HG03460 (cell line): ENCODE measurements around the gene A4GNT.
"Not testable (repeated sequence)": the region's sequence is repeated elsewhere in the genome, so short reads cannot be mapped to it uniquely, and the experiment has no call there.

Source experiments
- ATAC-seq: cut with Tn5 transposase; IDR thresholded peaks from one replicate; pipeline ENCODE4 v1.9.1; 2021; ENCODE audit not compliant: unreplicated experiment

The A4GNT gene

DNA sequence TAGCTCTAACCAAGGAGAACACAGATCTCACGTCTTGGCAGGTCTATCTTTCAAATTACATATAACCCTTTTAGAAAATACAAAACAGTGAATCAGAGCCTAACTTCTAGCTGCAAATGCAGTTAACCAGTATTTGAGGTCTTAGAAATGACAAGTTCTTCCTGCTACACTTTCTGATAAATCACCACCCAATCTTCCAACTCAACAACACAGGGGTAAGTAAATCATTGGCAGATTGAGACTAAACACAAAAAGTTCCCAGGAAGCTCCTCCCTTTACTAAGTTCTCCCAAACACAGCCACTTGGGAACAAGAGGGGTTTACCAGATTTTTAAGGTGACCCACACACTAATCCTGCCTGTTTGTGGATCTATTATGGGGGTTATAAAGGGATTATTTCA lies at the start of gene A4GNT:
Gene A4GNT (minus strand): TSS at position 152 of the 400 bp plus-strand sequence. CDS start 1,134 bp downstream, outside the sequence.
- no peak for ATAC-seq

DNA sequence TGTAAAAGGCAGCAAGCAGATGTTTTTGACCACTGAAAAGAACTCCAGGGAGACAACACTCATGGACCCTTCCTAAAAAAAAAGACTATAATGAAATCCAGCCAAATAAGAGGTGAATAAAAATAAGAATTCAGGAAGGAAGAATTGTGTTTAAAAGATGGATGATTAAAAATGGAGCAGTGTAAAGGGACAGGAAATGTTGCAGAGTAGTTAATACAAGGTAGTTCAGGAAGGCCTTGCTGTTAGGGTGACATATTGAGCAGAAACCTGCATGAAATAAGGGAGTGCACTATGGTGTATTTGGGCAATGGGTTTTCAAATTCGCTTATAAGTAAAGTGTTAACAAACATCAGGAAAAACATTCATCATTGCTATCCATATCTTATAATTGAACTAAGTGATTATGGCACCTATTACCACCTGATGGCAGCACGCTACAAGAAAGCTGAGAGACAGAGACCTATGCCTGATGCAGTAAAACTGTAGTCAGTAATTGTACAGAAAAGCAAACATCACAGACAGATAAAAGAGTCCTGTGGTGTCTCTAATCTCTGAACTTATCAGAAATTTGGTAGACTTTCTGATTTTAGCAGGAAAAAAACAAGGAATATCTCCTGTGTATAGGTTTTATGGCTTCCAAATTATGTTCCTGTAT lies 48.3 kb upstream of the A4GNT start:
- peak; percentile 75 for ATAC-seq

DNA sequence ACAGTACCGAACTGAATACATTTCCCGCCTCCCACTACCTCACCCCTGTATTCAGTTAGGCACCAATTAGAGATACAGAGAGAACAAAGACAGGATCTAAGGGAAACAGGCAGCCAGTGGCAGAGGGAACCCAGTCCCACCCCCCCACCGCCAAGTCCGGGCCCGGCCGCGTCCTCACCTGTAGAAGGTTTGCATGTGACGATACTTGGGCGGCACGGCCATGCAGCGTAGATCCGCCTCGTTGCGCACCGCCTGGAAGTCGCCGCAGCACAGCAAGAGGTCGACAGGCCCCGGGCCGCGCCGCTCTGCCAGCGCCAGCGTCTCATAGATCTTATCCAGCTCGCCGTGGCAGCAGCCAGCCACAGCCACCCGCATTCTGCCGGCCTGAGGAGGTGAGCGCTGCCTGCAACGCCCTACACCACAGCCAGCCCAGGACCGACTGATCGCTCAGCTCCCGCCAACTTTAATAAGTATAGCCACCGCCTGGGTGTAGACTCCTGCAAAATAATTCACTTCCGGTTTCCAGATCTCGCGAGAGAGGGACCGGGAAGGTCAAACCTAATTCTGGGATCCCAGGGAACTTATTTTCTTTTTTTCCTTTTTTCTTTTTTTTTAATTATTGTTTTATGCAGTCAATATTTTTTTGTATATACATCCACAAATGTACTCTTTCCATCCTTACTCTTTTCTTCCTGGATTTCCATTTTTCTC lies 42.4 kb upstream of the A4GNT start, which contains the start of gene DBR1:
Gene DBR1 (minus strand): TSS at position 501 of the 711 bp plus-strand sequence. CDS start 126 bp downstream, at position 375.
- ATAC-seq = peak; percentile 92

DNA sequence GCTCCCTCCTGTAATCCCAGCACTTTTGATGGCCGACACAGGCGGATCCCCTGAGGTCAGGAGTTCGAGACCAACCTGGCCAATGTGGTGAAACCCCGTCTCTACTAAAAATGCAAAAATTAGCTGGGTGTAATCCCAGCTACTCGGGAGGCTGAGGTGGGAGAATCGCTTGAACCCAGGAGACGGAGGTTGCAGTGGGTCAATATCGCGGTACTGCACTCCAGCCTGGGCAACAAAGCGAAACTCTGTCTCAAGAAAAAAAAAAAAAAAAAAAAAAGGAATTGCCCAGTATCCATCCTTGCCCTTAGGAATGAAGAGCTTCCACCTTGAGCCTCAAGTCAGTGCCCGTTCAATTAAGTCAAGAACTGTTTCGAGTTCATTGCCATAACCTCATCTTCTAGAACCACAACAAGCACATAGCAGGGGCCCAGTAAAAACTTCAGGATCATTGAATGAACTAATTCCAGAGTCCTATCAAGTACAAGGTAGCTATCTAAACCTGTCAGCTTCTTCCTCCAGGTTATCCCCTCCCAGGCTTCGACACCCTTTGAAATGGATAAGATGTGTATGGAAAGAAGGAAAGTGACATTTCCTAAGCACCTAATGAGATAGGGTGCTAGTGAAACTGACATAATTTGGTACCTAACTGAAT lies 41.7 kb upstream of the A4GNT start:
- ATAC-seq = no peak

DNA sequence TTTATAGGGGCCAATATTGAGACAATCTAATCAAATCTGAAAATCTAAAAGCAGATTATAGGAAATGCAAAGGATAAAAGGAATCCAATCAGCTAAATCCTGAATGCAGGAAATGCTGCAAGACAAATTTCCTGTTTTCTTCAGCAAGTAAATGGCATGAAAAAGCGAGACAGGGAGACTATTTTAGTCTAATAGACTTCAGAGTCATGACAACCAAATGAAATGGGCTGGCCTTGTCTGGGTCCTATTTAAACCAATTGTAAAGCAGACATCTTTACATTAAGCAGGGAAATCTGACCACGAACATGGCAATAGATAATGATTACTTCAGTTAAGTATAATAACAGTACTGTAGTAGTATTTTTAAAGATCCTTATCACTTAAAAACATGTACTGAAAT lies 40.4 kb upstream of the A4GNT start:
- no peak for ATAC-seq

- no peak for ATAC-seq
Measured at GRCh38 chr3:138165061-138165460, 32.9 kb upstream of the A4GNT start.

DNA sequence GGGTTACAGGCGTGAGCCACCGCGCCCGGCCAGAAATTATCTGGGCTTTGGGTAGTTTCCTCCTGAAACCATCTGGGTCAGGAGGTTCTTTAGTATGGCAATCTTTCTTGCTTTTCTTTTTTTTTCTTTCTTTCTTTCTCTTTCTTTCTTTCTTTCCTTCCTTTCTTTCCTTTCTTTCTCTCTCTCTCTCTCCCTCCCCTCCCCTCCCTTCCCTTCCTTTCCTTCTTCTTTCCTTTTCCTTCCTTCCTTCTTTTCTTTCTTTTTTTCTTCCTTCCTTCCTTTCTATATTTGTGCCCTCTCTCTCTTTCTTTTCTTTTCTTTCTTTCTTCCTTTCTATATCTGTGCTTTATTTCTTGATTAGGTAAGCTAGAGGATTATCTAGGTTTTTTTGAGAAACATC lies 25.6 kb upstream of the A4GNT start:
- ATAC-seq = no peak

- no peak for ATAC-seq
Measured at GRCh38 chr3:138154534-138154933, 22.3 kb upstream of the A4GNT start.

DNA sequence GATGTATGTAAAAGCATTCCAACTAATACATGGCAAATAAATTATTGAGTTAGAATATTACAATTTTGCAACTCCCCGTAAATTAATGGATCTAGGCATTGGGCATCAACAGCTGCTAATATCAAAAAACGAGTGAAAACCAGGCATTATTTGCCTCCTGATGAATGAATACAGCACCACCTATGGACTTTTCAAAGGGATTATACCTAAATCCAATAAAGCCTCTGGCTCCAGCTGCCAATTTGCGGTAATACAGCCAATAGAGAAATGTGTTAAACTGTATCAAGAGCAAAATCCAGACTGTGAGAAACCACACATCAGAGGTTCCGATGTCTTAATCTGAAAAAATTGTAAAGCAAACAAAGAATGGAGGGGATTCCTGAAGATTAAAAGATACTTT lies 16.3 kb upstream of the A4GNT start:
- no peak for ATAC-seq

DNA sequence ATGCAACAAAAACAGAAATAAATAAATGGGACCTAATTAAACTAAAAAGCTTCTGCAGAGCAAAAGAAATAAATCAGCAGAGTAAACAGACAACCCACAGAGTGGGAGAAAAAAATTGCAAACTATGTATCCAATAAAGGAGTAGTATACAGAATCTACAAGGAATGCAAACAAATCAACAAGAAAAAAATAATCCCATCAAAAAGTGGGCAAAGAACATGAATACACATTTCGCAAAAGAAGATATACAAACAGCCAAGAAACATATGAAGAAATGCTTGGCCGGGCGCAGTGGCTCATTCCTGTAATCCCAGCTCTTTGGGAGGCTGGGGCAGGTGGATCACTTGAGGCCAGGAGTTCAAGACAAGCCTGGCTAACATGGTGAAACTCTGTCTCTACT lies 10.0 kb upstream of the A4GNT start:
- ATAC-seq = not testable (repeated sequence)

- no peak for ATAC-seq
Measured at GRCh38 chr3:138140940-138141339, 8.8 kb upstream of the A4GNT start.

GRCh38 chr3:138139691-138140090 lies 7.5 kb upstream of the A4GNT start:
- no peak for ATAC-seq

GRCh38 chr3:138137861-138138260 lies 5.7 kb upstream of the A4GNT start:
- ATAC-seq = no peak

GRCh38 chr3:138136201-138136600 lies 4.0 kb upstream of the A4GNT start:
- no peak for ATAC-seq

- ATAC-seq = no peak
Measured at GRCh38 chr3:138135833-138136194, 3.6 kb upstream of the A4GNT start.

DNA sequence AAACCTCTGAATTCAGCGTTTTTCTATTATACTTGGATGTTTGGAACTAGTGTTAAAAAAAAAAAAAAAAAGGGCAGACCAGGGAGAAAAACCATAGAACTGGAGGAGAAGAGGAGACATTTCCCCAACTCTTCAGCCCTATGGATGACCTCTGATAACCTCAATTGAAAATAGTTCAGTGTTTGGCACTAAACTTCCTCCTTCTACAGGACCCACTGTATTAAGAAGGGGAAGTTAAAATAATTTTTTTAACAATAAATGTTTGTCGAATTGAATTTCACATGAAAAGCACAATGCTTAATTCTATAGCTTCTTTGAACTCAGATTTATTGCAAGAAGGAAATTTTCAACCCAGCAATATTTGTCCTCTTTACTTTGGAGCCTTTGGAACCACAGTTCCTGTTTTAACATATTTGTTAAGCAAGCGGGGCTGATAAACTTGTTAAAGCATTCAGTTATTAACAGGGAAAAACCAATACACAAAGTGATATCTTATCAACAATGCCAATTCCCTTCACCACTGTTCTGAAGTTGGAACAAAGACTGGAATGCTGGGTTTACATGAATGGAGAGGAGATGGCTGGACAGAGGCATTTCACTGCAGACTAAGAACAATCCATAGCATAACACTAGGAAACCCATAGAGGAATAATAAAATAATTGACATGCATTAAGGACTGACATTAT lies 3.1 kb upstream of the A4GNT start:
- ATAC-seq = no peak

- no peak for ATAC-seq
Measured at GRCh38 chr3:138127636-138128365, 4.4 kb downstream of the A4GNT start.

GRCh38 chr3:138125548-138126221 lies 6.5 kb downstream of the A4GNT start:
- ATAC-seq = no peak

DNA sequence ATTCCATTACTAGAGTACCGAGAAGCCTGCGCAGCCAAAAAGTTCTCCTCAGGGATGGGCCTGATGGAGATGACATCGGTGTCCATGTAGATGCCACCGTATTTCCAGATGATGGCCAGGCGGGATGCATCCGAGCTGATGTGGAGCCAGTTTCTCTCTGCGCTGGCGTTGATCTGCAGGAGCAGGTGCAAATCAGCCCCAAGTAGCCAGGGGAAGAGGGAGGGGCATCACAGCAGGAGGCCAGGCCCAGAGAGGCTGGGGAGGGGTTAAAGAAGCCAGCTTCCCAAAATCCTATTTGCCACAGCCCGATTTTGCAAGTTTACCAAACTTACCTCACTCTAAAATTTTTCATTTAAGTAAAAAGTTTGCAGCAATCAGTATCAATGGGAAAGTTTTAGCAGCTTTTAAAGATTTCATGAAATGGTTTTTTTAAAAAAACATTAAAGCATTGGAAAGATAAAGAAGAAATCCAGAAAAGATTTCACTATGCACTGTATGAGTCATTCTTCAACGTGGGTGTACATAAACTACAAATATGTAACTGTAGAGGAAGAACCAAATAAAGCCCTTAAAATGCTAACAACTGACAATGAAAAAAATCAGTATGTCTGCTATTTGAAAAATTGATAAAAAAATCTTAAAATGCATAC lies 7.4 kb downstream of the A4GNT start:
- no peak for ATAC-seq

GRCh38 chr3:138124188-138124587 lies 8.0 kb downstream of the A4GNT start:
- ATAC-seq = no peak
